ENCODE data around the gene PNPLA5. TPM values are rescaled to one million over a fixed set of nuclear protein-coding genes. Genes with fewer than 3 reads are reported as not detected.

The PNPLA5 gene
- total and polyA plus RNA-seq, 2 of the 8 experiments (the other 6 are each of a cell fraction or from before 2014, with no cell fraction given), result 3.9 to 6.8 TPM

DNA sequence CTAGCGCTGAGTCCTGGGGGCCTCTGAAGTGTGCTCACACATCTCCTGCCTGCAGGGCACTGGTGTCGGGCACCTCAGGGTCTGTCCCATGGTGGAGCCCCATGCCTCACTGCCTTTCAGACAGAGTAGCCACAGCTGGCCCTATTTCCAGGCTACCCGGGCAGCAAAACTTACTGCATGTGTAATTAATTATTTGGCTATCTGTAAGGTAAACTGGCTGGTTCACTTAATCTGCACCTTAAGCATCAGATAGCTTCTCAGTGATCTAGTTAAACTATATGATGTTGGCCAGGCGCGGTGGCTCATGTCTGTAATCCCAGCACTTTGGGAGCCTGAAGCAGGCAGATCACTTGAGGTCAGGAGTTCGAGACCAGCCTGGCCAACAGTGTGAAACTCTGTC is 37.1 kb upstream of the PNPLA5 start:
- 87% methylated on average over 6 of the region's 6 CpGs; no CpG with 5 or more reads in 1 of the 2 experiments for WGBS, 2 experiments (ENCODE audit: extremely low coverage in 1 of 2, insufficient coverage in 1 of 2, insufficient read length in 1 of 2, insufficient replicate concordance in 2 of 2, low coverage in 1 of 2, low lambda C conversion rate in 2 of 2, missing lambda C conversion rate in 1 of 2)
- Histone ChIP-seq H3K4me1 (replicated peaks in 1 of 4; ENCODE audit: control insufficient read depth in 3 of 4, insufficient read depth in 4 of 4, low read length in 3 of 4) (peaks cover 4 to 16% (median 12%) of the 10 kb centered on the region in 4 experiments), H3K36me3 (ENCODE audit: control insufficient read depth in 2 of 4, insufficient read depth in 4 of 4, low read length in 3 of 4) (peaks cover 28 to 68% (median 43%) of the 10 kb centered on the region in 4 experiments), H3K4me3 (ENCODE audit: extremely low read depth in 1 of 4, insufficient read depth in 2 of 4, low read depth in 3 of 4, low read length in 4 of 4) (no peak overlapping the region), H4K5ac (ENCODE audit: insufficient read length, low read depth, low read length) (no peak overlapping the region), H4K91ac (replicated peaks; ENCODE audit: insufficient read length, low read length) (no peak overlapping the region), H3K27ac (ENCODE audit: low read depth, low read length) (no peak overlapping the region), H2AFZ (ENCODE audit: low read length) (no peak overlapping the region), H2AK5ac (ENCODE audit: low read depth, low read length) (no peak overlapping the region), H2BK5ac (ENCODE audit: low read depth, low read length) (no peak overlapping the region), H3K14ac (ENCODE audit: insufficient read length) (no peak overlapping the region), H2BK20ac (ENCODE audit: low read length) (no peak overlapping the region), H4K8ac (ENCODE audit: extremely low read depth, insufficient read depth, low read length) (no peak overlapping the region), H2BK15ac (ENCODE audit: low read length) (no peak overlapping the region), H3K56ac (replicated peaks; ENCODE audit: insufficient read length, low read depth, low read length) (no peak overlapping the region), H3K23ac (ENCODE audit: insufficient read length) (no peak overlapping the region), H3K23me2 (ENCODE audit: low read depth, low read length) (peaks cover 7% of the 10 kb centered on the region; the same call in 1 of the 2 replicates), H3K79me1 (ENCODE audit: low read depth, low read length) (peaks cover 12% of the 10 kb centered on the region), H3K4ac (replicated peaks; ENCODE audit: insufficient read length, low read depth, low read length) (no peak overlapping the region), H3K27me3 (replicated peaks in 1 of 4; ENCODE audit: control insufficient read depth in 3 of 4, extremely low read depth in 1 of 4, insufficient read depth in 3 of 4, low read length in 3 of 4) (no peaks in the 10 kb centered on the region), H2BK12ac (ENCODE audit: low read depth, low read length) (no peak overlapping the region), H3K79me2 (ENCODE audit: control insufficient read depth in 1 of 2, insufficient read depth in 2 of 2, low read length in 2 of 2) (peaks cover 0 to 17% of the 10 kb centered on the region in 2 experiments; a peak in 1 of 4 replicates), H3K9ac (replicated peaks in 1 of 4; ENCODE audit: extremely low read depth in 1 of 4, low read depth in 3 of 4, low read length in 3 of 4) (no peak overlapping the region), H2BK120ac (replicated peaks; ENCODE audit: low read depth, low read length) (no peak overlapping the region), H4K20me1 (replicated peaks in 1 of 2; ENCODE audit: control insufficient read depth in 1 of 2, insufficient read depth in 2 of 2, low read length in 2 of 2) (peaks cover 3 to 36% of the 10 kb centered on the region in 2 experiments), H3K4me2 (ENCODE audit: insufficient read depth in 1 of 2, low read depth in 2 of 2, low read length in 2 of 2) (no peak overlapping the region), H3K18ac (ENCODE audit: extremely low read depth, low read length) (no peak overlapping the region), H3K9me3 (ENCODE audit: insufficient read depth in 2 of 2, low read depth in 1 of 2, low read length in 1 of 2) (no peaks in the 10 kb centered on the region)
- no peak for FAIRE-seq
- DNase-seq (ENCODE audit: low read depth in 1 of 2, low spot score in 2 of 2), result no peak
- CTCF ChIA-PET (ENCODE audit: partially characterized antibody), result interaction anchor here (1.4 to 2.0 kb wide), 2 partner anchors 17 to 44 kb away, joined by 3 to 10 read pairs; no protein-coding TSS in a partner anchor
- POLR2A ChIA-PET (ENCODE audit: partially characterized antibody), result interaction anchor here (2.2 kb wide), 1 partner anchor 16 kb away, joined by 4 read pairs; no protein-coding TSS in a partner anchor
- TF ChIP-seq GTF2F1 (IDR thresholded peaks at IDR 0.05; ENCODE audit: borderline replicate concordance, low read depth, low read length) (no peak), PHF8 (conservative IDR thresholded peaks at IDR 0.05; ENCODE audit: low read depth, low read length) (no peak), POLR2AphosphoS5 (IDR thresholded peaks at IDR 0.05; ENCODE audit: low read depth, low read length) (no peak), SP2 (IDR thresholded peaks at IDR 0.05; ENCODE audit: low read length) (no peak), RNF2 (IDR thresholded peaks at IDR 0.05; ENCODE audit: borderline replicate concordance, low read depth, low read length, missing control alignments, poor library complexity, severe bottlenecking) (no peak), SRF (IDR thresholded peaks at IDR 0.05; ENCODE audit: low read depth, low read length) (no peak), NRF1 (IDR thresholded peaks at IDR 0.05; ENCODE audit: low read depth, low read length) (no peak), GABPA (IDR thresholded peaks at IDR 0.05; ENCODE audit: borderline replicate concordance, insufficient read depth, low read length) (no peak), EZH2 (IDR thresholded peaks at IDR 0.05; ENCODE audit: low read depth, low read length, severe bottlenecking) (no peak), POU5F1 (IDR thresholded peaks at IDR 0.05; ENCODE audit: low read depth, low read length) (no peak)
- TF ChIP-seq, protein P1, sequence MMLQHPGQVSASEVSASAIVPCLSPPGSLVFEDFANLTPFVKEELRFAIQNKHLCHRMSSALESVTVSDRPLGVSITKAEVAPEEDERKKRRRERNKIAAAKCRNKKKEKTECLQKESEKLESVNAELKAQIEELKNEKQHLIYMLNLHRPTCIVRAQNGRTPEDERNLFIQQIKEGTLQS (IDR thresholded peaks at IDR 0.05; ENCODE audit: insufficient read depth, low read depth, low read length), result no peak
- TF ChIP-seq, protein P2, sequence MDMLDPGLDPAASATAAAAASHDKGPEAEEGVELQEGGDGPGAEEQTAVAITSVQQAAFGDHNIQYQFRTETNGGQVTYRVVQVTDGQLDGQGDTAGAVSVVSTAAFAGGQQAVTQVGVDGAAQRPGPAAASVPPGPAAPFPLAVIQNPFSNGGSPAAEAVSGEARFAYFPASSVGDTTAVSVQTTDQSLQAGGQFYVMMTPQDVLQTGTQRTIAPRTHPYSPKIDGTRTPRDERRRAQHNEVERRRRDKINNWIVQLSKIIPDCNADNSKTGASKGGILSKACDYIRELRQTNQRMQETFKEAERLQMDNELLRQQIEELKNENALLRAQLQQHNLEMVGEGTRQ (IDR thresholded peaks at IDR 0.05; ENCODE audit: low read length), result no peak
